Ecto neural progenitor cell (in vitro differentiated cells): ENCODE data around the gene FSIP2.
"Not testable (repeated sequence)": the region's sequence is repeated elsewhere in the genome, so short reads cannot be mapped to it uniquely, and the experiment has no call there.

Experiments
- DNase-seq: peaks from one replicate; pipeline ENCODE4 v3.0.0-alpha.2; 2018; ENCODE audit warnings: low spot score

The FSIP2 gene

GRCh38 chr2:185807351-185807750 lies 68.7 kb downstream of the FSIP2 start:
- DNase-seq: no peak

GRCh38 chr2:185811580-185811979 lies 73.0 kb downstream of the FSIP2 start:
- no peak for DNase-seq

GRCh38 chr2:185813707-185814106 lies 75.1 kb downstream of the FSIP2 start:
- no peak for DNase-seq

GRCh38 chr2:185817991-185818390 lies 79.4 kb downstream of the FSIP2 start:
- no peak for DNase-seq

- DNase-seq: no peak
Measured at GRCh38 chr2:185821467-185821866, 82.9 kb downstream of the FSIP2 start.

- no peak for DNase-seq
Measured at GRCh38 chr2:185823773-185824172, 85.2 kb downstream of the FSIP2 start.

- DNase-seq: no peak
Measured at GRCh38 chr2:185825557-185825956, 87.0 kb downstream of the FSIP2 start.

GRCh38 chr2:185828326-185828725 lies 89.7 kb downstream of the FSIP2 start:
- no peak for DNase-seq

GRCh38 chr2:185833864-185834263 lies 95.3 kb downstream of the FSIP2 start:
- no peak for DNase-seq

- DNase-seq: no peak
Measured at GRCh38 chr2:185835974-185836373, 97.4 kb downstream of the FSIP2 start.

- DNase-seq: no peak
Measured at GRCh38 chr2:185854885-185855284, 116.3 kb downstream of the FSIP2 start.

GRCh38 chr2:185857691-185858090 lies 119.1 kb downstream of the FSIP2 start:
- DNase-seq: no peak

- no peak for DNase-seq
Measured at GRCh38 chr2:185859506-185859905, 120.9 kb downstream of the FSIP2 start.

GRCh38 chr2:185860321-185860720 lies 121.7 kb downstream of the FSIP2 start:
- DNase-seq: no peak

GRCh38 chr2:185862657-185863398 lies 124.2 kb downstream of the FSIP2 start:
- no peak for DNase-seq

- not testable (repeated sequence) for DNase-seq
Measured at GRCh38 chr2:185864468-185865260, 126.1 kb downstream of the FSIP2 start.

GRCh38 chr2:185875136-185875931 lies 136.7 kb downstream of the FSIP2 start:
- no peak for DNase-seq

- no peak for DNase-seq
Measured at GRCh38 chr2:185876234-185876633, 137.6 kb downstream of the FSIP2 start.

GRCh38 chr2:185880396-185880795 lies 141.8 kb downstream of the FSIP2 start:
- DNase-seq: no peak
